OCI-LY3 (cell line): Measurements from ENCODE around the gene PCDHGC5.

ENCODE experiments used
- CTCF ChIP-seq: fragments of 200-600, 300-600 bp; sonication (generic); IDR thresholded peaks from 2 replicates; pipeline ENCODE4 v1.5.1; 2014; ENCODE audit warnings: antibody characterized with exemption, low read length, low read depth
- EZH2phosphoT487 ChIP-seq: fragments of 200-600 bp; shearing (Covaris generic); IDR thresholded peaks from 2 replicates; pipeline ENCODE4 v1.6.1; 2018; ENCODE audit warnings: antibody characterized with exemption, mixed run types, low read depth

GRCh38 chr5:141478321-141478945 is 10.4 kb upstream of the PCDHGC5 start:
- TF ChIP-seq CTCF (no peak), EZH2phosphoT487 (no peak)
